Astrocyte (in vitro differentiated cells and primary cell): ENCODE measurements around the gene HIPK1. TPM values are rescaled to one million over a fixed set of nuclear protein-coding genes. Genes with fewer than 3 reads are reported as not detected.

Experiments
- DNase-seq: peaks from one replicate; pipeline ENCODE4 v3.0.0-alpha.2; 2010; ENCODE audit warnings: low read depth
- FAIRE-seq: peaks from 2 replicates; lab custom pipeline; 2011; peaks lifted over from hg19 to GRCh38; lab: Jason Lieb, UNC
- H2AFZ ChIP-seq: 2 replicates; pipeline ENCODE4 v1.6.0; 2012; ENCODE audit warnings: low read depth, low read length, inconsistent platforms
- H3K27ac ChIP-seq: 2 replicates; pipeline ENCODE4 v1.5.1; 2011; ENCODE audit warnings: low read depth, low read length, inconsistent platforms
- H3K27me3 ChIP-seq: 2 replicates; pipeline ENCODE4 v1.6.0; 2011; ENCODE audit warnings: low read length, inconsistent platforms; ENCODE audit not compliant: insufficient read depth
- H3K36me3 ChIP-seq: 2 replicates; pipeline ENCODE4 v1.5.1; 2011; ENCODE audit warnings: low read length, inconsistent platforms; ENCODE audit not compliant: insufficient read depth
- H3K4me1 ChIP-seq: 2 replicates; pipeline ENCODE4 v1.5.1; 2011; ENCODE audit warnings: low read length, inconsistent platforms; ENCODE audit not compliant: insufficient read depth
- H3K4me2 ChIP-seq: 2 replicates; pipeline ENCODE4 v1.6.0; 2012; ENCODE audit warnings: low read length, inconsistent platforms
- H3K4me3 ChIP-seq: 2 replicates; pipeline ENCODE4 v1.5.1; 2011; ENCODE audit warnings: low read depth, mild to moderate bottlenecking, low read length, inconsistent platforms; ENCODE audit not compliant: insufficient read depth
- H3K79me2 ChIP-seq: 2 replicates; pipeline ENCODE4 v1.6.0; 2012; ENCODE audit warnings: mild to moderate bottlenecking, low read length, inconsistent platforms; ENCODE audit not compliant: insufficient read depth
- H3K9ac ChIP-seq: 2 replicates; pipeline ENCODE4 v1.6.0; 2012; ENCODE audit warnings: mild to moderate bottlenecking, low read length, inconsistent platforms
- H3K9me3 ChIP-seq: 2 replicates; pipeline ENCODE4 v1.5.1; 2012; ENCODE audit warnings: low read depth, mild to moderate bottlenecking, low read length, inconsistent platforms; ENCODE audit not compliant: insufficient read depth
- H4K20me1 ChIP-seq: 2 replicates; pipeline ENCODE4 v1.6.0; 2012; ENCODE audit warnings: low read length, inconsistent platforms; ENCODE audit not compliant: insufficient read depth
- H3K27ac Mint-ChIP-seq: one replicate; pipeline ENCODE4 v1.8.0; 2021; ENCODE audit warnings: mild to moderate bottlenecking, mixed read lengths; ENCODE audit not compliant: unreplicated experiment
- H3K27me3 Mint-ChIP-seq: one replicate; pipeline ENCODE4 v1.8.0; 2021; ENCODE audit warnings: low read depth, mixed read lengths; ENCODE audit not compliant: unreplicated experiment
- H3K36me3 Mint-ChIP-seq: one replicate; pipeline ENCODE4 v1.8.0; 2021; ENCODE audit warnings: low read depth, mixed read lengths; ENCODE audit not compliant: unreplicated experiment
- H3K4me1 Mint-ChIP-seq: one replicate; pipeline ENCODE4 v1.8.0; 2021; ENCODE audit warnings: low read depth, mixed read lengths; ENCODE audit not compliant: unreplicated experiment
- H3K4me3 Mint-ChIP-seq: one replicate; pipeline ENCODE4 v1.8.0; 2021; ENCODE audit warnings: mild to moderate bottlenecking, moderate library complexity, mixed read lengths; ENCODE audit not compliant: unreplicated experiment
- H3K9me3 Mint-ChIP-seq: one replicate; pipeline ENCODE4 v1.8.0; 2021; ENCODE audit warnings: mild to moderate bottlenecking, mixed read lengths; ENCODE audit not compliant: unreplicated experiment
- CTCF ChIP-seq: IDR thresholded peaks from 2 replicates; pipeline ENCODE4 v1.5.1; 2011; ENCODE audit warnings: low read depth, mild to moderate bottlenecking, inconsistent platforms, low read length, moderate library complexity; ENCODE audit not compliant: insufficient read depth
- EZH2 ChIP-seq: IDR thresholded peaks from 2 replicates; pipeline ENCODE4 v1.6.1; 2012; ENCODE audit warnings: mild to moderate bottlenecking, low read length, inconsistent platforms; ENCODE audit not compliant: insufficient read depth
- total RNA-seq: library from RNA; stranded (reverse); gene quantifications from 2 replicates; pipeline ENCODE4 v1.2.1, GENCODE V29; 2021

The HIPK1 gene
- total RNA-seq, 1 donor from 2014 or later: 55.4 TPM

GRCh38 chr1:113934511-113935055, 5.5 kb downstream of the HIPK1 start:
- DNase-seq (no peak), FAIRE-seq (no peak)
- TF ChIP-seq EZH2 (no peak), CTCF (no peak)
- H3K4me3 ChIP-seq: no peak overlapping the region
- no peak overlapping the region for H2AFZ ChIP-seq
- peaks cover 98% of the 10 kb centered on the region for H3K79me2 ChIP-seq
- no peaks in the 10 kb centered on the region for H3K27me3 ChIP-seq
- H3K9ac ChIP-seq: no peak overlapping the region
- H3K4me1 ChIP-seq: peaks cover 17% of the 10 kb centered on the region
- Mint-ChIP-seq H3K9me3 (no peaks in the 10 kb centered on the region), H3K4me1 (peaks cover 22% of the 10 kb centered on the region), H3K36me3 (no peaks in the 10 kb centered on the region), H3K27me3 (no peaks in the 10 kb centered on the region), H3K27ac (no peak overlapping the region), H3K4me3 (no peak overlapping the region)
- no peaks in the 10 kb centered on the region for H3K9me3 ChIP-seq
- H4K20me1 ChIP-seq: peaks cover 93% of the 10 kb centered on the region
- H3K36me3 ChIP-seq: no peaks in the 10 kb centered on the region
- H3K27ac ChIP-seq: no peak overlapping the region
- no peak overlapping the region for H3K4me2 ChIP-seq

GRCh38 chr1:113935176-113935575, 6.1 kb downstream of the HIPK1 start:
- Histone ChIP-seq H3K79me2 (peaks cover 99% of the 10 kb centered on the region), H4K20me1 (peaks cover 97% of the 10 kb centered on the region), H2AFZ (no peak overlapping the region), H3K27ac (no peak overlapping the region), H3K9ac (no peak overlapping the region), H3K27me3 (no peaks in the 10 kb centered on the region), H3K4me1 (peaks cover 17% of the 10 kb centered on the region), H3K4me3 (no peak overlapping the region), H3K9me3 (no peaks in the 10 kb centered on the region), H3K36me3 (no peaks in the 10 kb centered on the region), H3K4me2 (no peak overlapping the region)
- H3K9me3 Mint-ChIP-seq: no peaks in the 10 kb centered on the region
- peaks cover 22% of the 10 kb centered on the region for H3K4me1 Mint-ChIP-seq
- TF ChIP-seq EZH2: no peak
- TF ChIP-seq CTCF: no peak
- H3K27me3 Mint-ChIP-seq: no peaks in the 10 kb centered on the region
- DNase-seq (no peak), FAIRE-seq (no peak)
- H3K4me3 Mint-ChIP-seq: no peak overlapping the region
- peaks cover 2% of the 10 kb centered on the region for H3K36me3 Mint-ChIP-seq
- no peak overlapping the region for H3K27ac Mint-ChIP-seq

GRCh38 chr1:113935970-113936369, 6.8 kb downstream of the HIPK1 start:
- H3K9me3 Mint-ChIP-seq: no peaks in the 10 kb centered on the region
- DNase-seq: no peak
- peaks cover 13% of the 10 kb centered on the region for H3K4me1 ChIP-seq
- peaks cover 9% of the 10 kb centered on the region for H3K36me3 Mint-ChIP-seq
- H3K4me3 Mint-ChIP-seq: no peak overlapping the region
- peaks cover 17% of the 10 kb centered on the region for H3K4me1 Mint-ChIP-seq
- TF ChIP-seq EZH2 (no peak), CTCF (no peak)
- no peaks in the 10 kb centered on the region for H3K27me3 ChIP-seq
- no peak overlapping the region for H3K4me2 ChIP-seq
- H4K20me1 ChIP-seq: peaks cover 97% of the 10 kb centered on the region
- H3K9me3 ChIP-seq: no peaks in the 10 kb centered on the region
- peaks cover 99% of the 10 kb centered on the region for H3K79me2 ChIP-seq
- FAIRE-seq: no peak
- no peak overlapping the region for H3K27ac Mint-ChIP-seq
- H3K4me3 ChIP-seq: no peak overlapping the region
- no peak overlapping the region for H3K9ac ChIP-seq
- H3K36me3 ChIP-seq: peaks cover 7% of the 10 kb centered on the region
- no peaks in the 10 kb centered on the region for H3K27me3 Mint-ChIP-seq
- H3K27ac ChIP-seq: no peak overlapping the region
- H2AFZ ChIP-seq: no peak overlapping the region
